Suprapubic skin (tissue), 4 donors: ENCODE measurements around the gene TMEM81.

Source experiments
- EP300 ChIP-seq: sonication (generic); formaldehyde crosslinking; IDR thresholded peaks from one replicate; pipeline ENCODE4 v1.6.1; 2017; ENCODE audit warnings: antibody characterized with exemption
- POLR2A ChIP-seq, 2 donors: fragments of 450-650 bp; IDR thresholded peaks; one replicate each; pipeline ENCODE4 v1.6.1; 2017; ENCODE audit warnings: antibody characterized with exemption in 2 of 2, mild to moderate bottlenecking in 2 of 2, moderate library complexity in 2 of 2
- POLR2AphosphoS5 ChIP-seq, 3 donors: sonication (generic); formaldehyde crosslinking; IDR thresholded peaks; one replicate each; pipeline ENCODE4 v1.6.1; 2017; ENCODE audit warnings: antibody characterized with exemption in 3 of 3
- TF ChIP-seq, protein P1 (sequence below), 2 donors: fragments of 200-600 bp in 1 of 2; fragments of 450-650 bp in 1 of 2; sonication (generic) in 1 of 2; IDR thresholded peaks; one replicate each; pipeline ENCODE4 v1.5.1; 2016 to 2019; ENCODE audit warnings: antibody characterized with exemption in 2 of 2, mild to moderate bottlenecking in 1 of 2, moderate library complexity in 1 of 2

DNA sequence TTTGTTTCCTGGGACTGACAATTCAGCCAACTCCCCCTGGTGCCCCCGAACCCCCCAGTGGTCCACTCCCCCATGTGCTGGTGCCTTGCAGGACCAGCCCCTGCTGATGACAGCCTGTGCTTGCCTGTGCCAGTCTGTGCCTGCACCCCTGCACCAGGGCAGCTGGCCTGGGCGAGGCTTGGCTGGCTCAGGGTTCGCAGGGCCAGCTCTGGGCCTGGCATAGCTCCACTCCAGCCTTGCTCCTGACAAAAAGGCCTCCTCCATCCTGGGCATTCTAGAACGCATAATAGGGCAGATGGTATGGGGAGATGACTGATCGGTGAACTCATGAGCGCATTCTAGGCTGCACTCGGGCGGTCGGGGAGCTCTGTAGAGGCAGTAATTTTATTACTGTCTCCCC, 35.9 kb downstream of the TMEM81 start:
- TF ChIP-seq, protein P1, sequence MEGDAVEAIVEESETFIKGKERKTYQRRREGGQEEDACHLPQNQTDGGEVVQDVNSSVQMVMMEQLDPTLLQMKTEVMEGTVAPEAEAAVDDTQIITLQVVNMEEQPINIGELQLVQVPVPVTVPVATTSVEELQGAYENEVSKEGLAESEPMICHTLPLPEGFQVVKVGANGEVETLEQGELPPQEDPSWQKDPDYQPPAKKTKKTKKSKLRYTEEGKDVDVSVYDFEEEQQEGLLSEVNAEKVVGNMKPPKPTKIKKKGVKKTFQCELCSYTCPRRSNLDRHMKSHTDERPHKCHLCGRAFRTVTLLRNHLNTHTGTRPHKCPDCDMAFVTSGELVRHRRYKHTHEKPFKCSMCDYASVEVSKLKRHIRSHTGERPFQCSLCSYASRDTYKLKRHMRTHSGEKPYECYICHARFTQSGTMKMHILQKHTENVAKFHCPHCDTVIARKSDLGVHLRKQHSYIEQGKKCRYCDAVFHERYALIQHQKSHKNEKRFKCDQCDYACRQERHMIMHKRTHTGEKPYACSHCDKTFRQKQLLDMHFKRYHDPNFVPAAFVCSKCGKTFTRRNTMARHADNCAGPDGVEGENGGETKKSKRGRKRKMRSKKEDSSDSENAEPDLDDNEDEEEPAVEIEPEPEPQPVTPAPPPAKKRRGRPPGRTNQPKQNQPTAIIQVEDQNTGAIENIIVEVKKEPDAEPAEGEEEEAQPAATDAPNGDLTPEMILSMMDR (IDR thresholded peaks at IDR 0.05) = no peak
- TF ChIP-seq POLR2AphosphoS5 (IDR thresholded peaks at IDR 0.05) (no peak), POLR2A (IDR thresholded peaks at IDR 0.05) (no peak), EP300 (no peak)
